Ovary (tissue), 9 donors: Measurements from ENCODE around the gene FAAH. TPM values are rescaled to one million over a fixed set of nuclear protein-coding genes. Genes with fewer than 3 reads are reported as not detected.

Source experiments
- DNase-seq, 5 donors: peaks; one replicate each; pipeline ENCODE4 v3.0.0-alpha.2; 2019 to 2020
- H3K27ac ChIP-seq, 2 donors: fragments of 200-600 bp; one replicate each; pipeline versions ENCODE4 v1.5.1 to v1.8.0; 2019 to 2022
- H3K27me3 ChIP-seq: fragments of 200-600 bp; one replicate; pipeline ENCODE4 v1.8.0; 2022
- H3K36me3 ChIP-seq: fragments of 200-600 bp; sonication (generic); one replicate; pipeline ENCODE4 v1.5.1; 2019
- H3K4me1 ChIP-seq: one replicate; pipeline ENCODE4 v1.8.1; 2013; ENCODE audit warnings: mild to moderate bottlenecking, moderate library complexity; ENCODE audit not compliant: insufficient read depth
- H3K4me3 ChIP-seq: fragments of 200-600 bp; sonication (generic); one replicate; pipeline ENCODE4 v1.5.1; 2017
- H3K9me3 ChIP-seq, 2 donors: fragments of 200-600 bp in 1 of 2; sonication (generic) in 1 of 2; one replicate each; pipeline versions ENCODE4 v1.5.1 to v1.8.1; 2013 to 2019; ENCODE audit warnings: mild to moderate bottlenecking in 1 of 2, moderate library complexity in 1 of 2
- CTCF ChIP-seq, 3 donors: fragments of 450-650 bp in 2 of 3; fragments of 200-600 bp in 1 of 3; IDR thresholded peaks; one replicate each; pipeline versions ENCODE4 v1.5.1 to v1.8.0; 2016 to 2022; ENCODE audit warnings: antibody characterized with exemption in 3 of 3, mild to moderate bottlenecking in 1 of 3
- EP300 ChIP-seq: sonication (generic); formaldehyde crosslinking; IDR thresholded peaks from one replicate; pipeline ENCODE4 v1.6.1; 2017; ENCODE audit warnings: antibody characterized with exemption
- POLR2A ChIP-seq: fragments of 450-650 bp; IDR thresholded peaks from one replicate; pipeline ENCODE4 v1.6.1; 2017; ENCODE audit warnings: antibody characterized with exemption, mild to moderate bottlenecking, moderate library complexity
- WGBS, 3 donors: extraction: QIAGEN DNeasy Blood & Tissue Kit in 1 of 3; methylation state at CpG; one replicate each; pipeline versions ENCODE4 v1.1.5 to v1.1.7; 2013 to 2017; 5-methylcytosine and 5-hydroxymethylcytosine counted together
- intact Hi-C, 4 donors: fragments of 100-400 bp; cut with DNase I; formaldehyde crosslinking; loops; one replicate each; pipeline versions ENCODE4 v1.11.0 to v1.15.1; 2022 to 2023
- polyA plus RNA-seq, 2 donors: library from polyadenylated mRNA; stranded (reverse); fragments of 200-250 nt in 1 of 2; fragments of 350-450 nt in 1 of 2; fragmentation: Illumina TruSeq in 1 of 2; extraction: RNeasy Lipid Tissue Mini Kit (QIAGEN cat#74804) in 1 of 2; gene quantifications; one replicate each; pipeline ENCODE4 v1.2.3, GENCODE V29; 2013 to 2014
- total RNA-seq, 7 donors: library from RNA; depleted of rRNA in 2 of 7; stranded (reverse); fragments of >200 nt in 2 of 7; fragmentation: NEBNext Ultra II Directional in 3 of 7; extraction: Animal tissue kit (Norgen Biotek cat#: 25700) in 3 of 7; gene quantifications; one replicate each; pipeline versions ENCODE4 v1.1.0 to v1.2.4, GENCODE V29; 2016 to 2023
- donor health status: DM: no; HTN: no; CAD: no; lungs with moderate emphysema.
- donor health status: DM: no; HTN: no; CAD: no.
- donor health status: Bipolar disorder and iron deficiency.
- donor health status: DM: yes; HTN: yes; CAD: no.
- donor health status: DM: no; HTN: no; CAD: no.
- donor health status: DM: yes; HTN: yes; CAD: no.

Gene FAAH
- total and polyA plus RNA-seq, 9 donors: 1.3 to 32.7 (median 8.4) TPM

GRCh38 chr1:46368791-46369190 is 25.3 kb upstream of the FAAH start:
- H3K4me3 ChIP-seq: no peak overlapping the region
- WGBS, 3 donors: 88 to 93% (median 92%) methylated on average over 2 of the region's 2 CpGs
- no peaks in the 10 kb centered on the region for H3K9me3 ChIP-seq
- no peaks in the 10 kb centered on the region for H3K36me3 ChIP-seq
- intact Hi-C loops: no loop called here
- TF ChIP-seq CTCF (IDR thresholded peaks at IDR 0.05) (no peak), EP300 (no peak), POLR2A (no peak)
- H3K4me1 ChIP-seq: no peaks in the 10 kb centered on the region
- no peak for DNase-seq
- no peaks in the 10 kb centered on the region for H3K27me3 ChIP-seq
- H3K27ac ChIP-seq: no peak overlapping the region

GRCh38 chr1:46369542-46370213 is 24.4 kb upstream of the FAAH start:
- intact Hi-C loops: no loop called here

GRCh38 chr1:46370214-46370633 is 23.9 kb upstream of the FAAH start:
- H3K27ac ChIP-seq: no peak overlapping the region
- WGBS, 3 donors: 84 to 89% (median 86%) methylated on average over 3 of the region's 3 CpGs
- H3K4me3 ChIP-seq: no peak overlapping the region
- intact Hi-C loops: no loop called here
- no peak for DNase-seq
- no peaks in the 10 kb centered on the region for H3K27me3 ChIP-seq
- no peaks in the 10 kb centered on the region for H3K9me3 ChIP-seq
- no peaks in the 10 kb centered on the region for H3K36me3 ChIP-seq
- TF ChIP-seq POLR2A (no peak), EP300 (no peak), CTCF (IDR thresholded peaks at IDR 0.05) (no peak)
- H3K4me1 ChIP-seq: no peaks in the 10 kb centered on the region

More at GRCh38 chr1:46369542-46370213, 24.4 kb upstream of the FAAH start:
- Histone ChIP-seq H3K27me3 (no peaks in the 10 kb centered on the region), H3K4me1 (no peaks in the 10 kb centered on the region), H3K9me3 (no peaks in the 10 kb centered on the region), H3K4me3 (no peak overlapping the region), H3K27ac (no peak overlapping the region), H3K36me3 (no peaks in the 10 kb centered on the region)
- no peak for DNase-seq
- TF ChIP-seq POLR2A (no peak), EP300 (no peak), CTCF (IDR thresholded peaks at IDR 0.05) (no peak)
- WGBS, 3 donors: 74% methylated on average over 4 of the region's 4 CpGs

GRCh38 chr1:46372431-46372830 is 21.7 kb upstream of the FAAH start:
- intact Hi-C loops: no loop called here
- DNase-seq: no peak
- 98 to 100% (median 100%) methylated on average over 1 of the region's 1 CpG for WGBS, 3 donors
- no peaks in the 10 kb centered on the region for H3K27me3 ChIP-seq
- no peak overlapping the region for H3K4me3 ChIP-seq
- H3K4me1 ChIP-seq: no peaks in the 10 kb centered on the region
- no peaks in the 10 kb centered on the region for H3K36me3 ChIP-seq
- no peak for TF ChIP-seq POLR2A
- H3K9me3 ChIP-seq: no peaks in the 10 kb centered on the region
- no peak overlapping the region for H3K27ac ChIP-seq

- no peaks in the 10 kb centered on the region for H3K27me3 ChIP-seq
- H3K9me3 ChIP-seq: no peaks in the 10 kb centered on the region
- no peak for DNase-seq
- 91 to 100% (median 100%) methylated on average over 1 of the region's 1 CpG for WGBS, 3 donors
- intact Hi-C loops: no loop called here
- TF ChIP-seq POLR2A (no peak), CTCF (IDR thresholded peaks at IDR 0.05) (no peak), EP300 (no peak)
- H3K27ac ChIP-seq: no peak overlapping the region
- no peak overlapping the region for H3K4me3 ChIP-seq
- no peaks in the 10 kb centered on the region for H3K36me3 ChIP-seq
- no peaks in the 10 kb centered on the region for H3K4me1 ChIP-seq
Observed at GRCh38 chr1:46379996-46380395, 14.1 kb upstream of the FAAH start.
